NCI-H2107 (cell line): Measurements from ENCODE around the gene APBA2.

ENCODE experiments used
- DNase-seq: peaks from one replicate; lab custom pipeline; 2025; lab: John Stamatoyannopoulos, UW

APBA2 gene

GRCh38 chr15:28936081-28936480, 50.3 kb downstream of the APBA2 start:
- no peak for DNase-seq

GRCh38 chr15:28936481-28936881, 50.7 kb downstream of the APBA2 start:
- no peak for DNase-seq

- no peak for DNase-seq
These were observed 51.5 kb downstream of the APBA2 start for GRCh38 chr15:28937271-28937670.

- no peak for DNase-seq
These were observed 56.3 kb downstream of the APBA2 start for GRCh38 chr15:28942046-28942445.

GRCh38 chr15:28942571-28942970, 56.8 kb downstream of the APBA2 start:
- no peak for DNase-seq

GRCh38 chr15:28943146-28943545, 57.4 kb downstream of the APBA2 start:
- no peak for DNase-seq

- DNase-seq, result no peak
These were observed 57.9 kb downstream of the APBA2 start for GRCh38 chr15:28943611-28944230.

- no peak for DNase-seq
These were observed 58.5 kb downstream of the APBA2 start for GRCh38 chr15:28944286-28944685.

GRCh38 chr15:28944696-28945300, 59.0 kb downstream of the APBA2 start:
- DNase-seq, result no peak

- no peak for DNase-seq
These were observed 60.0 kb downstream of the APBA2 start for GRCh38 chr15:28945626-28946230.

DNA sequence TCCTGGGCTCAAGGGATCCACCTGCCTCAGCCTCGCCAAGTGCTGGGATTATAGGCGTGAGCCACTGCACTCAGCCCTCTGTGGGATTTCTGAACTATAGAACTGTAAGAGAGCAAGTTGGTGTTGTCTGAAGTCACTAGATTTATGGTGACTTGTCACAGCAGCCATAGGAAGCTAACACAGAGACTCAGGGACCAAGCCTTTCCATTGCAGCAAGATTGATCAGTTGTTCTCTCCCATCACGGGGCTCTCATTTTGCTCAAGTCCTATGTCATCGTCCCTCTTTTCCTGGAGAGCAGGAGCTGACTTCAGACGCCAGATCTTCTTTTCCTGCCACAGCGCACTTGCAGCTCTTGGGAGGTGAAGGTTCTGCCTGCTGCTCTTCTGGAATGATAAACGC, 61.0 kb downstream of the APBA2 start:
- no peak for DNase-seq

- no peak for DNase-seq
These were observed 61.5 kb downstream of the APBA2 start for GRCh38 chr15:28947221-28947674.

DNA sequence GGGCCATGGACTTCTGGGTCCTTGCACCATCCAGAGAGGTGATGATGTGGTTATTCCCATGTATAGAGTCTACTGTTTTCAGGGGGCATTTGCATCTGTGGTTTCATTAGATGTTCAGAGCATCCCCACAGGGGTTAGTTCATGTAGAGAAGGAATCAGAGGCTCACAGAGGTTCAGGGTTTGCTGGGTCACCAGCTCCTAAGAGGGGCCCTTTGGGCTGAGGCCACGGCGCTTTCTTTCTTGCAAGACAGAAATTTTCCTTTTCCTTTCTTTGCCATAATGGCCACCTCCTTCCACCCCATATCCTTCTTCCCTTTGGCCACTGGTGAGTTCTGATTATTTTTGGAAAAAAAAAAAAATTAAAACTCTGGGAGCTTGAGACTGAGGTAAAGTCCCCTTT, 62.3 kb downstream of the APBA2 start:
- no peak for DNase-seq

- DNase-seq, result no peak
These were observed 65.1 kb downstream of the APBA2 start for GRCh38 chr15:28950916-28951315.

GRCh38 chr15:28952666-28953491, 67.1 kb downstream of the APBA2 start:
- no peak for DNase-seq

GRCh38 chr15:28953573-28954195, 67.9 kb downstream of the APBA2 start:
- DNase-seq, result no peak

DNA sequence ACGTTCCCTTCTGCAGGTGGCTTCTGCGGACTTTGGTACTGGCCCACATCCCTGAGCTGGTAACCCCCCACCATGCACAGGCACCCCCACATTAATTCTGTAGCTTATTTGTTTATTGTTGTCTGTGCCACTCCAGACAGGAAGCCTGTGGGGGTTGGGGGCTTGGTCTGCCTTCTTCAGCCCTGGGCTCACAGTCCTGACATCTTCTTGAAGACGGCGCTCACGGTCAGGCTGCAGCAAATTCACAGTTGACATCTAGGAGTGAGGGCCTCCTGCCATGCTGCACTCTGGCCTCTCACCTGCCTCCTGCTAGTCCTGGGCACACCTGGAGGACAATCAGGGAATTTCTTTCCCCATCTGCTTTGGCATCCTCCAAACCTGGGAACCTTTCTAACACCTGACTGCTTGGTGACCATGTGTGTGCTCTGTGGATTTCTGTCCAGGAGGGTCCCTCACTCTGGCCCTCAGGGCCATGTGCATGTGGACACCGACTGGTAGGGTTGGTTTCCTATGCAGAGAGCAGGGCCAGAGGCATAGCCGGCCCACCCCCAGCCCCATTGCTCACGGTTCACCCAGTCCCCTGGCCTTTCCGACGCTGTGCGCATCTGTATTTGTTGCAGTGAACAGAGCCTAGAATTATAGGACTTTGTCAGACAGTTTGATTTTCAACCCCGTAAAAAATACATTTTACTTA, 68.8 kb downstream of the APBA2 start:
- no peak for DNase-seq

- DNase-seq, result no peak
These were observed 69.6 kb downstream of the APBA2 start for GRCh38 chr15:28955160-28955992.

- DNase-seq, result no peak
These were observed 70.2 kb downstream of the APBA2 start for GRCh38 chr15:28955993-28956421.

DNA sequence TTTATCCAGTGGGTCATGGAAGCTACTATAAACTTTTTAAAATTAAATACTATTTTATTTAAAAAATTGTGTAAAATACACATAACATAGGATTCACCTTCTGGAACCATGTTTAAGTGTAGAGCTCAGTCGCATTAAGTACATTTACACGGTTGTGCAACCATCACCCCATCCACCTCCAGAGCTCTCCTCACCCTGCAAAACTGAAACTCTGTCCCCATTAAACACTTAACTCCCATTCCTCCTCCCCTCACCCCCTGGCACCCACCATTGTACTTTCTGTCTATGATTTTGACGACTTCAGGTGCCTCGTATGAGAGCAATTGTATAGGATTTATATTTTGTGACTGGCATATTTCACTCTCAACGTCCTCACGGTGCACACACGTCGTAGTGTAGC, 70.7 kb downstream of the APBA2 start:
- DNase-seq, result no peak
